WERI-Rb-1 (cell line): ENCODE measurements around the gene CD28.

ENCODE experiments used
- DNase-seq: peaks from one replicate; pipeline ENCODE4 v3.0.0-alpha.2; 2020
- H3K27ac ChIP-seq: fragments of 250-450 bp; sonication (Bioruptor Pico); 2 replicates; pipeline ENCODE4 v1.5.1; 2020; ENCODE audit warnings: mild to moderate bottlenecking, moderate library complexity
- H3K27me3 ChIP-seq: fragments of 250-450 bp; sonication (Bioruptor Pico); 2 replicates; pipeline ENCODE4 v1.5.1; 2021; ENCODE audit warnings: mild to moderate bottlenecking, low read depth, moderate library complexity; ENCODE audit not compliant: insufficient read depth, severe bottlenecking
- H3K36me3 ChIP-seq: fragments of 250-450 bp; sonication (Bioruptor Pico); 2 replicates; pipeline ENCODE4 v1.5.1; 2020; ENCODE audit warnings: mild to moderate bottlenecking, moderate library complexity
- H3K4me3 ChIP-seq: 2 replicates; pipeline ENCODE4 v1.5.1; 2011; ENCODE audit warnings: low read depth, mild to moderate bottlenecking, control low read depth, low read length
- H3K9me3 ChIP-seq: fragments of 250-450 bp; sonication (Bioruptor Pico); 2 replicates; pipeline ENCODE4 v1.5.1; 2021; ENCODE audit warnings: mild to moderate bottlenecking, moderate library complexity; ENCODE audit not compliant: severe bottlenecking
- TF ChIP-seq, protein P1 (sequence below): IDR thresholded peaks from 2 replicates; pipeline ENCODE4 v1.5.1; 2011; ENCODE audit warnings: low read depth, mild to moderate bottlenecking, control low read depth, inconsistent platforms, low read length

The CD28 gene

DNA sequence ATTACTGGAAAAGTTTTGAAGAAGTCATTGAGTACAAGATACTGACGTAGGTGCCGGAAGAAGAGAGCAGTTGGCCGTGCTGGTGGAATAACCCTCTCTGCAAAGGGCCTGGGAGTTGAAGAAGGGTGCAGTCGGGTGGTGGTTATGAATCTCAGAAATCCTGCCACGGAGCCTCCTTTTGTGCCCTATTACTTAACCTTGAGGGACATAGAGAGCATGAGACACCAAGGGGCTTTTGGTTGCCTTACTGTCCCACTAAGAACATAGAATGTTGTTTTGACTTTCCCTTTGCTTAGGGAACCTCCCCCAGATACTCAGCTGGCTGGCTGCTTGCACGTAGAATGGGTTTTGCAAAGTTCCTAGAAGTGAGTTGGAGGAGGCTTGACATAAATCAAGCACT is 1.3 kb upstream of the CD28 start:
- no peaks in the 10 kb centered on the region for H3K36me3 ChIP-seq
- DNase-seq: no peak
- no peaks in the 10 kb centered on the region for H3K9me3 ChIP-seq
- H3K27ac ChIP-seq: no peak overlapping the region
- no peak overlapping the region for H3K4me3 ChIP-seq
- no peaks in the 10 kb centered on the region for H3K27me3 ChIP-seq
- TF ChIP-seq, protein P1, sequence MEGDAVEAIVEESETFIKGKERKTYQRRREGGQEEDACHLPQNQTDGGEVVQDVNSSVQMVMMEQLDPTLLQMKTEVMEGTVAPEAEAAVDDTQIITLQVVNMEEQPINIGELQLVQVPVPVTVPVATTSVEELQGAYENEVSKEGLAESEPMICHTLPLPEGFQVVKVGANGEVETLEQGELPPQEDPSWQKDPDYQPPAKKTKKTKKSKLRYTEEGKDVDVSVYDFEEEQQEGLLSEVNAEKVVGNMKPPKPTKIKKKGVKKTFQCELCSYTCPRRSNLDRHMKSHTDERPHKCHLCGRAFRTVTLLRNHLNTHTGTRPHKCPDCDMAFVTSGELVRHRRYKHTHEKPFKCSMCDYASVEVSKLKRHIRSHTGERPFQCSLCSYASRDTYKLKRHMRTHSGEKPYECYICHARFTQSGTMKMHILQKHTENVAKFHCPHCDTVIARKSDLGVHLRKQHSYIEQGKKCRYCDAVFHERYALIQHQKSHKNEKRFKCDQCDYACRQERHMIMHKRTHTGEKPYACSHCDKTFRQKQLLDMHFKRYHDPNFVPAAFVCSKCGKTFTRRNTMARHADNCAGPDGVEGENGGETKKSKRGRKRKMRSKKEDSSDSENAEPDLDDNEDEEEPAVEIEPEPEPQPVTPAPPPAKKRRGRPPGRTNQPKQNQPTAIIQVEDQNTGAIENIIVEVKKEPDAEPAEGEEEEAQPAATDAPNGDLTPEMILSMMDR: no peak

DNA sequence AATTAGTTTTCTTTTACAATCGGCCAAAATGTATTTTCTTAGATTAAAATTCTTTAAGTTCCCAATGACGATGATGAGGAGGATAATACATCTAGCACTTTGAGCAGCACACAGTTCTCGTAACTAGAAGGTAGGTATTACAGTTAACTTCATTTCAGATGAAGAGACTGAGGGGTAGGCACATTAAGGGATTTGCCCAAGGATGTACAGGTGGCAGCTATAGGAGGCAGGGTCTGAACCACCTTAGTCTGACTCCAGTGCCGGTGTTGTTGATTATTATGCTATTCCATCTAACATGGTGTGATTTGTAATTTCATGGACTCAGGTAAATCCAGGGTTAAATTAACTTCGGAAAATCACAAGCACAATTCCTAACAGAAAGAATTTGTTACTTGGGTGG is 1.1 kb downstream of the CD28 start:
- TF ChIP-seq, protein P1: no peak
- no peaks in the 10 kb centered on the region for H3K9me3 ChIP-seq
- DNase-seq: no peak
- H3K4me3 ChIP-seq: no peak overlapping the region
- no peaks in the 10 kb centered on the region for H3K36me3 ChIP-seq
- no peaks in the 10 kb centered on the region for H3K27me3 ChIP-seq
- H3K27ac ChIP-seq: no peak overlapping the region

DNA sequence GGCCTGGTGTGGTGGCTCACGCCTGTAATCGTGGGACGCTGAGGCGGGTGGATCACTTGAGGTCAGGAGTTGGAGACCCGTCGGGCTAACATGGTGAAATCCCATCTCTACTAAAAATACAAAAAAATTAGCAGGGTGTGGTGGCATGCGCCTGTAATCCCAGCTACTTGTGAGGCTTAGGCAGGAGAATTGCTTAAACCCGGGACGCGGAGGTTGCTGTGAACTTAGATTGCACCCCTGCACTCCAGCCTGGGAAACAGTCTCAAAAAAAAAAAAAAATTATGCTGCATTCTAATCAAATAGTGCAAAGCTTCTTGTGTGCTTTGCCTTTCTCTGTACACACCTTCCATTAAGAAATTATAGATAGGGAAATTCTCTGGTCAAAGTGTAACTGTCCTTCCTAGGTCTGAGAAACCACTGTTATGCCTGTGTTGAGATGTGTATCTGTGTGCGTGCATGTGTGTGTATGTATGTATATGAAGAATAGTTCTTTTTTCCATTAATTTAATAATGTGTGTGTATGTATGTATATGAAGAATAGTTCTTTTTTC is 2.5 kb downstream of the CD28 start:
- no peak for DNase-seq
- TF ChIP-seq, protein P1: no peak
- Histone ChIP-seq H3K4me3 (no peak overlapping the region), H3K36me3 (no peaks in the 10 kb centered on the region), H3K27ac (no peak overlapping the region), H3K9me3 (no peaks in the 10 kb centered on the region), H3K27me3 (no peaks in the 10 kb centered on the region)

DNA sequence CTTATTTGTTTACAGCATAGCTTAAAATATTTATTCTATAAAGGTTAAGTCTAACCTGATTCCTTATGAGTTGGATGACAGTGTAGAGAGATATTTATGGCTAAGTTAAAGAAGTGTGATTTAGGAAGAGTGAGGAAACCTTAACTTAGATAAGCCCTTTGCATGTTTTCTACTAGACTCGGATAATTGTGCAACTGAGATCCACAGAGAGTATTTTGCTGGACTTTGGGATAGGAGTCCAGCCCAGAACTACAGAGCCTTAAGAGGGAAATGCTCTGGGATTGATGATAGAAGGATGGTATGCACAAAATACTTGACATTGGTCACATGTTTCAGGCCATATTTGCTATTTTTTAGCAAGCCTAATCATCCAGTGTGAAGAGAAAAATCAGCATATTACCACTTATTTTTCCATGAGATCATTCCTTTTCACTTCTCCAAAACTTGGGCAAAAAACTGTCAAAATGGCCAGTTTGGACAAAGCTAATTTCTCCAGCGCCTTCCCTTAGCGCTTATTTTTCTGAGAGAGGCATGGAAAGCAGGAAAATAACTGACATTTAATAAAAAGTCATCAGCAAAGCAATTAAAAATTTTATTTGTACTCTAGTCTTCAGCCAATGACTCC is 3.1 kb downstream of the CD28 start:
- TF ChIP-seq, protein P1: no peak
- H3K9me3 ChIP-seq: no peaks in the 10 kb centered on the region
- no peaks in the 10 kb centered on the region for H3K27me3 ChIP-seq
- H3K27ac ChIP-seq: no peak overlapping the region
- H3K36me3 ChIP-seq: no peaks in the 10 kb centered on the region
- H3K4me3 ChIP-seq: no peak overlapping the region
- DNase-seq: no peak

DNA sequence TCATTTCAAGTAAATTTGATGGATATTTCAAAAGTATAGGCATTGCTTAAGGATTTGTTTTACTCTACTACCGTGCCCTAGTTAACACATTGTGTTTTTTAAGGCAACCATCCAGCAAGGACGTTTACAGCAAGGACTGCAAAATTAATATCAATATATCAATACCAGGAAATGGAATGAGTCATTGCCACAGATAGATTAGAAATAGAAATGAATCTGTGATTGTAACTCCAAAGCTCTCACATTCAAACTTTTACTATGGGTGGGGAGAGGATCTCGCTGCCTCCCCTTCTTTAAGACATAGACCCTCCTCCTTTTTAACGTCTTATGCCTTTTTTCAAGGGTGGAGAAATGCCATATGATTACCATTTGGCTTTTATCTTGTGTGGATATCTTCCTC is 3.8 kb downstream of the CD28 start:
- no peaks in the 10 kb centered on the region for H3K9me3 ChIP-seq
- H3K27me3 ChIP-seq: no peaks in the 10 kb centered on the region
- no peak for DNase-seq
- H3K36me3 ChIP-seq: no peaks in the 10 kb centered on the region
- TF ChIP-seq, protein P1: no peak
- H3K4me3 ChIP-seq: no peak overlapping the region
- no peak overlapping the region for H3K27ac ChIP-seq

DNA sequence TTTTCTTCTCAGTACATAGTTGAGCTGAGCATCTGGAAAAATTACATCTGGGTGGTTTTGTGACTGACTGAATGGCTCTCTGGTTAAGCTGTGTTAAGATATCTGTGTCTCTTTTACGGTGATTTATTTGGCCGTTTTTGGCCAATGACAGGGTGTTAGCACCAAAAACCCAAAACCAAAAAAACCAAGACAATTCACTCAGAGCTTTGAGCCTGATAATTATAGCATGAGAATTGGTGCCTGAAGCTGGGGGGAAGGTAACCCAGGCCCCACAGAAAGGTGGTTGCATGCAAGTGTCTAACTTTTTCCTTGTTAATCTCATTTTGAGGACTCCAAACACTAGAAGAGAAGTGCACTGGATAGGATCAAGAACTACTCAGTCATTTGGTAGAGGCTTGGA is 4.5 kb downstream of the CD28 start:
- H3K27me3 ChIP-seq: no peaks in the 10 kb centered on the region
- H3K4me3 ChIP-seq: no peak overlapping the region
- no peaks in the 10 kb centered on the region for H3K36me3 ChIP-seq
- H3K9me3 ChIP-seq: no peaks in the 10 kb centered on the region
- TF ChIP-seq, protein P1: no peak
- H3K27ac ChIP-seq: no peak overlapping the region
- no peak for DNase-seq
